Esophagus squamous epithelium (tissue), 4 donors: ENCODE results near the gene SLCO6A1.

ENCODE experiments used
- POLR2A ChIP-seq, 4 donors: fragments of 450-650 bp; IDR thresholded peaks; one replicate each; pipeline ENCODE4 v1.6.1; 2017; ENCODE audit warnings: antibody characterized with exemption in 4 of 4, mild to moderate bottlenecking in 4 of 4, moderate library complexity in 3 of 4
- TF ChIP-seq, protein P1 (sequence below), 6 experiments: fragments of 450-650 bp in 4 of 6; fragments of 200-600 bp in 2 of 6; sonication (generic) in 2 of 6; IDR thresholded peaks; one replicate each; pipeline ENCODE4 v1.5.1; 2016 to 2019; ENCODE audit warnings: antibody characterized with exemption in 6 of 6, mild to moderate bottlenecking in 4 of 6, moderate library complexity in 4 of 6

DNA sequence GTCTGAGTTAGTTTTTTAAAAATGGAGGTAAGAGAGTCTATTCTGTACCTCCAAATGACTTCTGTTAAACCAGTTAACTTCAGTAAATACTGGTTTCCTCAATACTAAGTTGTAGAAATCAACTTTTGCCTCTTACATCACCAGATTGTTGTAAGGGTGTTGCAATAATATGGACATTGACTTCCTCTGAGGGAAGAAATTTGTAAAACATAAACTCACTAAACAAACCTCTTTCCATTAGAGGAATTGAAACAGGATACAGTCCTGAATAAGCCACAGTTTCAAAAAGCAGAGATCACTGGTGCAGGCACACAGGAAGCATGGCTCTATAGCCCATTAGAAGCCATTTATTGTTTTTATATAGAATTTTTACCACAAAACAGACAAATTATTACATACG is 32.7 kb upstream of the SLCO6A1 start:
- TF ChIP-seq, protein P1, sequence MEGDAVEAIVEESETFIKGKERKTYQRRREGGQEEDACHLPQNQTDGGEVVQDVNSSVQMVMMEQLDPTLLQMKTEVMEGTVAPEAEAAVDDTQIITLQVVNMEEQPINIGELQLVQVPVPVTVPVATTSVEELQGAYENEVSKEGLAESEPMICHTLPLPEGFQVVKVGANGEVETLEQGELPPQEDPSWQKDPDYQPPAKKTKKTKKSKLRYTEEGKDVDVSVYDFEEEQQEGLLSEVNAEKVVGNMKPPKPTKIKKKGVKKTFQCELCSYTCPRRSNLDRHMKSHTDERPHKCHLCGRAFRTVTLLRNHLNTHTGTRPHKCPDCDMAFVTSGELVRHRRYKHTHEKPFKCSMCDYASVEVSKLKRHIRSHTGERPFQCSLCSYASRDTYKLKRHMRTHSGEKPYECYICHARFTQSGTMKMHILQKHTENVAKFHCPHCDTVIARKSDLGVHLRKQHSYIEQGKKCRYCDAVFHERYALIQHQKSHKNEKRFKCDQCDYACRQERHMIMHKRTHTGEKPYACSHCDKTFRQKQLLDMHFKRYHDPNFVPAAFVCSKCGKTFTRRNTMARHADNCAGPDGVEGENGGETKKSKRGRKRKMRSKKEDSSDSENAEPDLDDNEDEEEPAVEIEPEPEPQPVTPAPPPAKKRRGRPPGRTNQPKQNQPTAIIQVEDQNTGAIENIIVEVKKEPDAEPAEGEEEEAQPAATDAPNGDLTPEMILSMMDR (IDR thresholded peaks at IDR 0.05) = no peak
- TF ChIP-seq POLR2A (IDR thresholded peaks at IDR 0.05) = no peak
